ENCODE measurements around the gene BMPR1B. TPM values are rescaled to one million over a fixed set of nuclear protein-coding genes. Genes with fewer than 3 reads are reported as not detected.

The BMPR1B gene
- total RNA-seq, 1 experiment from 2014 or later, result 0.35 TPM

GRCh38 chr4:94763005-94763404 is 5.2 kb downstream of the BMPR1B start:
- H2BK20ac ChIP-seq (ENCODE audit: low read depth, low read length, poor library complexity, severe bottlenecking), result no peak overlapping the region
- no peak overlapping the region for H3K14ac ChIP-seq (ENCODE audit: insufficient read depth, low read length)
- H3K4me1 ChIP-seq (ENCODE audit: insufficient read depth, low read length), result no peaks in the 10 kb centered on the region
- peaks cover 9 to 10% of the 10 kb centered on the region in 2 experiments for H3K4me1 Mint-ChIP-seq
- no peaks in the 10 kb centered on the region for H3K9me3 ChIP-seq (ENCODE audit: control insufficient read depth, low read depth, low read length)
- H3T11ph ChIP-seq (ENCODE audit: low read length), result no peak overlapping the region
- H3K4me2 ChIP-seq (ENCODE audit: insufficient read depth, insufficient read length, low read length), result no peak overlapping the region
- H4K91ac ChIP-seq (ENCODE audit: insufficient read length, low read depth, low read length), result no peak overlapping the region
- no peak overlapping the region for H4K8ac ChIP-seq (replicated peaks; ENCODE audit: insufficient read length, low read depth, low read length)
- H2BK15ac ChIP-seq (ENCODE audit: low read depth, low read length), result no peak overlapping the region
- no peak overlapping the region for H2BK5ac ChIP-seq (ENCODE audit: insufficient read length, low read length)
- H3K4me3 Mint-ChIP-seq, result no peak overlapping the region
- peaks cover 8% of the 10 kb centered on the region for H3K23me2 ChIP-seq (ENCODE audit: insufficient read length, low read depth, low read length, poor library complexity, severe bottlenecking)
- no peak overlapping the region for H3K27ac Mint-ChIP-seq
- H3K27ac ChIP-seq (ENCODE audit: insufficient read length, low read depth, low read length), result no peak overlapping the region
- no peak overlapping the region for H3K23ac ChIP-seq (ENCODE audit: insufficient read length, low read depth, low read length)
- WGBS (ENCODE audit: extremely low coverage, insufficient read length, low lambda C conversion rate), result no CpG with 5 or more reads among the region's 4 CpGs
- H2BK12ac ChIP-seq (ENCODE audit: insufficient read length, low read depth, low read length), result no peak overlapping the region
- H3K4ac ChIP-seq (ENCODE audit: low read depth, low read length), result no peak overlapping the region
- H3K18ac ChIP-seq (ENCODE audit: insufficient read length, low read depth, low read length), result no peak overlapping the region
- H3K9me3 Mint-ChIP-seq, result no peaks in the 10 kb centered on the region
- H2AFZ ChIP-seq (ENCODE audit: low read length), result no peak overlapping the region
- no peak for TF ChIP-seq CTCF (conservative IDR thresholded peaks at IDR 0.05)
- H2BK120ac ChIP-seq (ENCODE audit: low read depth, low read length, poor library complexity, severe bottlenecking), result no peak overlapping the region
- no peak overlapping the region for H3K9ac ChIP-seq (ENCODE audit: extremely low read depth, insufficient read length, low read length)
- no peaks in the 10 kb centered on the region for H3K36me3 Mint-ChIP-seq (ENCODE audit: insufficient read depth in 1 of 3, low read depth in 3 of 3)
- H3K27me3 ChIP-seq (ENCODE audit: insufficient read depth, low read length), result peaks cover 3% of the 10 kb centered on the region; the same call in 1 of the 2 replicates
- DNase-seq, result no peak
- no peak overlapping the region for H4K5ac ChIP-seq (ENCODE audit: insufficient read length, low read depth, low read length)
- H3K56ac ChIP-seq (ENCODE audit: insufficient read length, low read depth, low read length), result no peak overlapping the region
- no peaks in the 10 kb centered on the region for H4K20me1 ChIP-seq (ENCODE audit: control insufficient read depth, insufficient read depth, insufficient read length)
- no peaks in the 10 kb centered on the region for H3K79me2 ChIP-seq (ENCODE audit: insufficient read depth, low read length)
- peaks cover 33% of the 10 kb centered on the region for H3K27me3 Mint-ChIP-seq (ENCODE audit: low read depth)
- H2AK5ac ChIP-seq (ENCODE audit: insufficient read length, low read length), result no peak overlapping the region
- no peaks in the 10 kb centered on the region for H3K79me1 ChIP-seq (ENCODE audit: insufficient read depth, low read depth, low read length, poor library complexity, severe bottlenecking)

Measured in H9 (cell line).